BJ (cell line): ENCODE measurements around the gene USP40. TPM values are rescaled to one million over a fixed set of nuclear protein-coding genes. Genes with fewer than 3 reads are reported as not detected.

ENCODE experiments used
- CTCF ChIA-PET: fragments of 350-600 bp; formaldehyde crosslinking; extraction: SDS; loops from one replicate; lab custom pipeline; 2021; ENCODE audit warnings: antibody characterized with exemption, inconsistent platforms; lab: Yijun Ruan, JAX
- POLR2A ChIA-PET: fragments of 300-600 bp; sonication (Branson Sonifier 250); formaldehyde crosslinking; extraction: SDS; loops from one replicate; lab custom pipeline; 2021; ENCODE audit warnings: antibody characterized with exemption; lab: Charles Lee
- DNase-seq: peaks from one replicate; pipeline ENCODE4 v3.0.0-alpha.2; 2011; ENCODE audit warnings: low read depth
- H3K27me3 ChIP-seq: 2 replicates; pipeline ENCODE4 v1.6.0; 2011; ENCODE audit warnings: low read length; ENCODE audit not compliant: control insufficient read depth, insufficient read depth
- H3K36me3 ChIP-seq: 2 replicates; pipeline ENCODE4 v1.5.1; 2011; ENCODE audit warnings: low read length; ENCODE audit not compliant: control insufficient read depth, insufficient read depth
- H3K4me3 ChIP-seq: 2 replicates; pipeline ENCODE4 v1.5.1; 2011; ENCODE audit warnings: low read depth, mild to moderate bottlenecking, control low read depth, low read length
- polyA plus RNA-seq: library from polyadenylated mRNA; depleted of rRNA; stranded (reverse); fragments of >200 nt; gene quantifications from 2 replicates; pipeline ENCODE4 v1.2.3, GENCODE V29; 2011
- TF ChIP-seq, protein P1 (sequence below): IDR thresholded peaks from 2 replicates; pipeline ENCODE4 v1.5.1; 2011; ENCODE audit warnings: low read depth, mild to moderate bottlenecking, control low read depth, inconsistent platforms, low read length, moderate library complexity; ENCODE audit not compliant: insufficient read depth

USP40 gene
- polyA plus RNA-seq, 1 experiment = 48.9 TPM

- ChIA-PET CTCF (no interaction called here), POLR2A (no interaction called here)
- no peak overlapping the region for H3K4me3 ChIP-seq
- no peaks in the 10 kb centered on the region for H3K27me3 ChIP-seq
- H3K36me3 ChIP-seq = peaks cover 4% of the 10 kb centered on the region
- TF ChIP-seq, protein P1, sequence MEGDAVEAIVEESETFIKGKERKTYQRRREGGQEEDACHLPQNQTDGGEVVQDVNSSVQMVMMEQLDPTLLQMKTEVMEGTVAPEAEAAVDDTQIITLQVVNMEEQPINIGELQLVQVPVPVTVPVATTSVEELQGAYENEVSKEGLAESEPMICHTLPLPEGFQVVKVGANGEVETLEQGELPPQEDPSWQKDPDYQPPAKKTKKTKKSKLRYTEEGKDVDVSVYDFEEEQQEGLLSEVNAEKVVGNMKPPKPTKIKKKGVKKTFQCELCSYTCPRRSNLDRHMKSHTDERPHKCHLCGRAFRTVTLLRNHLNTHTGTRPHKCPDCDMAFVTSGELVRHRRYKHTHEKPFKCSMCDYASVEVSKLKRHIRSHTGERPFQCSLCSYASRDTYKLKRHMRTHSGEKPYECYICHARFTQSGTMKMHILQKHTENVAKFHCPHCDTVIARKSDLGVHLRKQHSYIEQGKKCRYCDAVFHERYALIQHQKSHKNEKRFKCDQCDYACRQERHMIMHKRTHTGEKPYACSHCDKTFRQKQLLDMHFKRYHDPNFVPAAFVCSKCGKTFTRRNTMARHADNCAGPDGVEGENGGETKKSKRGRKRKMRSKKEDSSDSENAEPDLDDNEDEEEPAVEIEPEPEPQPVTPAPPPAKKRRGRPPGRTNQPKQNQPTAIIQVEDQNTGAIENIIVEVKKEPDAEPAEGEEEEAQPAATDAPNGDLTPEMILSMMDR = no peak
- DNase-seq = no peak
These were observed 74.5 kb downstream of the USP40 start for GRCh38 chr2:233492078-233492477.

GRCh38 chr2:233491326-233491725 lies 75.3 kb downstream of the USP40 start:
- Histone ChIP-seq H3K36me3 (peaks cover 4% of the 10 kb centered on the region), H3K4me3 (no peak overlapping the region), H3K27me3 (no peaks in the 10 kb centered on the region)
- CTCF ChIA-PET = interaction anchor here (1.1 kb wide), 1 partner anchor 19 kb away, joined by 3 read pairs; no protein-coding TSS in a partner anchor
- no peak for DNase-seq
- TF ChIP-seq, protein P1 = no peak
- POLR2A ChIA-PET = no interaction called here

DNA sequence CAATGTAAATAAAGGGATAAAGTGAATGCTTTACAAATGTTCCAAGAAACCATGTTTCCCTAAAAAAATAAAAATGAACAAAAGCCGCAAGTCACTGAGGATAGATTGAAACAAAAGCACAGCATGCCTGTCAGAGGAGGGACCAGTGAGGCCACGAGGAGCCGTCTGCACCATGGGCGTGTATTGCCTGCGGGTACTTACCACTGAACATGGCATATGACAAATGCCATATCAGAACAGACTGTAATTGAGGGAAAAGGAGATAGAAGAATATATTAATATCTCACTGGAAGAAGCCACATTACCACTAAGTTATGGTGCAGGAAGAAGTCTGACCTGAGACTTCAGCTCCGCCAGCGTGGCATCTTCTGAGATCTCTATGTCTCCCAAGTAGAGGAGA lies 75.8 kb downstream of the USP40 start:
- Histone ChIP-seq H3K4me3 (no peak overlapping the region), H3K27me3 (no peaks in the 10 kb centered on the region), H3K36me3 (peaks cover 2% of the 10 kb centered on the region)
- CTCF ChIA-PET = interaction anchor here (1.1 kb wide), 1 partner anchor 20 kb away, joined by 3 read pairs; no protein-coding TSS in a partner anchor
- no peak for DNase-seq
- TF ChIP-seq, protein P1 = no peak
- POLR2A ChIA-PET = no interaction called here

GRCh38 chr2:233489666-233490065 lies 76.9 kb downstream of the USP40 start:
- CTCF ChIA-PET = interaction anchor here (0.6 kb wide), 2 partner anchors 634 to 1039 kb away, joined by 3 read pairs; no protein-coding TSS in a partner anchor

DNA sequence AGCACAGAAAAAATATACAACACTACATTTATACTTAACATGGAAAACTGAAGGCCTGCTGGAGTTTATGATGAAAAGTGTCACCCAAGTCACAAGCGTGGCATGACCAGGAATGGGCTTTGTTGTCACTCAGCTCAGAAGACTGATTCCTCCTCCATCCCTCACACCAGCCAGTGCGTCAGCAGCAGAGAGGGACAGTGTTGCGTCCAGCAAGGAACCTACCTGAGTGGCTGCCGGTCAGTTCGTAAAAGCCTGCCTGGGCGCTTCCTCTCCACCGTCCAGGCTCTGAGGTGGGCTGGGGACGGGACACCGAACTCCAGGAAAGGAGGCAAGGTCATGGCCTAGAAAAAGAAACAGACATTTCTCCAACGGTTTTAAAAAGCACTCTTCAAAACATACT lies 77.4 kb downstream of the USP40 start:
- no peak overlapping the region for H3K4me3 ChIP-seq
- TF ChIP-seq, protein P1 = no peak
- CTCF ChIA-PET = no interaction called here
- POLR2A ChIA-PET = no interaction called here
- no peak for DNase-seq
- H3K27me3 ChIP-seq = no peaks in the 10 kb centered on the region
- peaks cover 3% of the 10 kb centered on the region for H3K36me3 ChIP-seq

More at GRCh38 chr2:233489666-233490065, 76.9 kb downstream of the USP40 start:
- H3K4me3 ChIP-seq = no peak overlapping the region
- POLR2A ChIA-PET = no interaction called here
- DNase-seq = no peak
- H3K27me3 ChIP-seq = no peaks in the 10 kb centered on the region
- TF ChIP-seq, protein P1 = no peak
- H3K36me3 ChIP-seq = peaks cover 3% of the 10 kb centered on the region
